HepG2 (cell line): ENCODE results near the gene ANKRD65. TPM values are rescaled to one million over a fixed set of nuclear protein-coding genes. Genes with fewer than 3 reads are reported as not detected.

Source experiments
- HCFC1 ChIP-seq: fragments of 150-350 bp; IDR thresholded peaks from 2 replicates; pipeline ENCODE4 v1.6.1; 2014; ENCODE audit warnings: low read depth, low read length
- HMG20B ChIP-seq: conservative IDR thresholded peaks from 2 replicates; pipeline ENCODE4 v1.6.1; 2016; ENCODE audit warnings: missing genetic modification reagents, missing compliant biosample characterization
- IRX3 ChIP-seq: sonication (generic); formaldehyde crosslinking; IDR thresholded peaks from 2 replicates; pipeline ENCODE4 v1.8.1; 2023; ENCODE audit warnings: mild to moderate bottlenecking, low read depth, missing genetic modification reagents, borderline replicate concordance
- MLLT10 ChIP-seq: sonication (generic); formaldehyde crosslinking; IDR thresholded peaks from 2 replicates; pipeline ENCODE4 v1.4.0; 2020; ENCODE audit warnings: missing genetic modification reagents
- NCOR1 ChIP-seq: fragments of 200-600 bp; sonication (generic); IDR thresholded peaks from 2 replicates; pipeline ENCODE4 v1.7.0; 2017; ENCODE audit warnings: antibody characterized with exemption, low read length, borderline replicate concordance
- NKX3-1 ChIP-seq: sonication (generic); formaldehyde crosslinking; IDR thresholded peaks from 2 replicates; pipeline ENCODE4 v1.5.0; 2020; ENCODE audit warnings: missing genetic modification reagents
- POLR2AphosphoS2 ChIP-seq: IDR thresholded peaks from 2 replicates; pipeline ENCODE4 v1.6.1; 2011; ENCODE audit warnings: low read depth, low read length, improper control_type of control experiment
- SIX4 ChIP-seq: sonication (generic); formaldehyde crosslinking; IDR thresholded peaks from 2 replicates; pipeline ENCODE4 v1.4.0; 2020; ENCODE audit warnings: missing genetic modification reagents
- SRF ChIP-seq: IDR thresholded peaks from 2 replicates; pipeline ENCODE4 v1.6.1; 2011; ENCODE audit warnings: mild to moderate bottlenecking, low read depth, low read length, moderate library complexity
- ZNF274 ChIP-seq: sonication (generic); formaldehyde crosslinking; IDR thresholded peaks from 2 replicates; pipeline ENCODE4 v1.5.1; 2020; ENCODE audit warnings: mild to moderate bottlenecking, missing genetic modification reagents
- ZNF354B ChIP-seq: sonication (generic); formaldehyde crosslinking; IDR thresholded peaks from 2 replicates; pipeline ENCODE4 v1.8.0; 2022; ENCODE audit warnings: mild to moderate bottlenecking, missing genetic modification reagents
- ZNF549 ChIP-seq: sonication (generic); formaldehyde crosslinking; IDR thresholded peaks from 2 replicates; pipeline ENCODE4 v1.5.0; 2020; ENCODE audit warnings: missing genetic modification reagents
- polyA plus RNA-seq, 8 experiments: library from polyadenylated mRNA; depleted of rRNA in 3 of 8; stranded (reverse) in 7 of 8; unstranded in 1 of 8; fragments of >200 nt; fragmentation: Illumina TruSeq in 4 of 8; extraction: Trizol in 4 of 8; gene quantifications; 2 replicates each; pipeline versions ENCODE4 v1.2.1 to v1.2.3, GENCODE V29; 2011 to 2016; ENCODE audit warnings: low read depth in 4 of 8, missing spikeins in 1 of 8, mixed read lengths in 1 of 8; ENCODE audit not compliant: insufficient read depth in 1 of 8
- total RNA-seq, 5 experiments: library from RNA; depleted of rRNA; stranded (reverse); fragments of >200 nt; fragmentation: Illumina TruSeq; extraction: Trizol; gene quantifications; 2 replicates each; pipeline ENCODE4 v1.2.3, GENCODE V29; 2016; ENCODE audit warnings: low read depth in 1 of 5
- TF ChIP-seq, protein P1 (sequence below): sonication (generic); formaldehyde crosslinking; IDR thresholded peaks from 2 replicates; pipeline ENCODE4 v1.4.0; 2020; ENCODE audit warnings: missing genetic modification reagents
- TF ChIP-seq, protein P2 (sequence below): IDR thresholded peaks from 2 replicates; pipeline ENCODE4 v1.4.0; 2020; ENCODE audit warnings: mild to moderate bottlenecking, missing genetic modification reagents
- TF ChIP-seq, protein P3 (sequence below): sonication (generic); formaldehyde crosslinking; IDR thresholded peaks from 2 replicates; pipeline ENCODE4 v1.5.1; 2020; ENCODE audit warnings: mild to moderate bottlenecking, missing genetic modification reagents
- TF ChIP-seq, protein P4 (sequence below): sonication (generic); formaldehyde crosslinking; IDR thresholded peaks from 2 replicates; pipeline ENCODE4 v1.4.0; 2020; ENCODE audit warnings: mild to moderate bottlenecking, missing genetic modification reagents
- TF ChIP-seq, protein P5 (sequence below): sonication (generic); formaldehyde crosslinking; IDR thresholded peaks from 2 replicates; pipeline ENCODE4 v1.5.1; 2020; ENCODE audit warnings: missing genetic modification reagents, mild to moderate bottlenecking, borderline replicate concordance

Gene ANKRD65
- total and polyA plus RNA-seq, 2 of the 13 experiments (the other 11 are each of a cell fraction or from before 2014, with no cell fraction given): 12.1 to 30.1 TPM

DNA sequence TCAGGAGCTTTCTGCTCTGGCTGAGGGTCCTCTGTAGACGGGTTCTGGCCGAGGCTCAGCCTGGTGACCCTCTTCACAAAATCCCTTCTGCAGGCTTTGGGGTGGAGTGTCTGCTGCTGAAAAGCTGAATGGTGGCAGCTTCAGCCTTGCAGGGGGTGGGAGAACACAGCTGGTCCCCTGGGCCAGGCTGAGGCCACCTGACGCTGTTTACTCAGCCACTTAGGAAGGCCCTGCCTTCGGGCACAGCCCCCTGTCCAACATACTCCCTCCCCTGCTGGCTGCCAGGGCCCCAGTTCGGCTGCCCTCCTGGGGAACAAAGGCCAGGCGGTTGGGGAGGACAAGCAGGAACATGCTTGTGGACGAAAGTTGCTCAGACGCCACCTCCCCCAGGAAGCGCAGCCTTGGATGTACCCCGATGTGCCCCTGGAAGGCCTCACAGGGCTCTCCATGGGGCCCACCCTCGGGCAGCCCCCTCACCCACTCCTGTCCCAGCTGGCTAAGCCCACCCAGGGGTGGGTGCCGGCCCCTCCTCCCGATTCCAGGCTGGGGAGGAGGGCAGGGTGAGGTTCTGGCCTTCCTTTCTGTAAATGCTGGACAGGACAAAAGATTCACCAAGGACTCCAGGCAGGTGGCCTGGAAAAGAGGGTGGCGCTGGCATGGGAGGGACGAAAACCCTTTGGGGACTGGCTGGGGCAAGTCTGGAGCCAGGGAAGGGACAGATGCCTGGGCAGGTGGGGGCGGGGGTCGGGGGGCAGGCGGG is at the start of gene ANKRD65 (continued):
- TF ChIP-seq SIX4 (0 out of 2 replicates have a peak, but pooled peaks have one; percentile 41), MLLT10 (CRISPR knock-in tag) (no peak), NCOR1 (no peak), SRF (no peak), NKX3-1 (0 out of 2 replicates have a peak, but pooled peaks have one; percentile 66), IRX3 (CRISPR knock-in tag) (no peak), HMG20B (CRISPR knock-in tag) (no peak), HCFC1 (no peak), ZNF354B (CRISPR knock-in tag) (no peak), ZNF549 (no peak), POLR2AphosphoS2 (no peak), ZNF274 (no peak)
- TF ChIP-seq, protein P1, sequence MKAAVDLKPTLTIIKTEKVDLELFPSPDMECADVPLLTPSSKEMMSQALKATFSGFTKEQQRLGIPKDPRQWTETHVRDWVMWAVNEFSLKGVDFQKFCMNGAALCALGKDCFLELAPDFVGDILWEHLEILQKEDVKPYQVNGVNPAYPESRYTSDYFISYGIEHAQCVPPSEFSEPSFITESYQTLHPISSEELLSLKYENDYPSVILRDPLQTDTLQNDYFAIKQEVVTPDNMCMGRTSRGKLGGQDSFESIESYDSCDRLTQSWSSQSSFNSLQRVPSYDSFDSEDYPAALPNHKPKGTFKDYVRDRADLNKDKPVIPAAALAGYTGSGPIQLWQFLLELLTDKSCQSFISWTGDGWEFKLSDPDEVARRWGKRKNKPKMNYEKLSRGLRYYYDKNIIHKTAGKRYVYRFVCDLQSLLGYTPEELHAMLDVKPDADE (CRISPR knock-in tag): no peak
- TF ChIP-seq, protein P2, sequence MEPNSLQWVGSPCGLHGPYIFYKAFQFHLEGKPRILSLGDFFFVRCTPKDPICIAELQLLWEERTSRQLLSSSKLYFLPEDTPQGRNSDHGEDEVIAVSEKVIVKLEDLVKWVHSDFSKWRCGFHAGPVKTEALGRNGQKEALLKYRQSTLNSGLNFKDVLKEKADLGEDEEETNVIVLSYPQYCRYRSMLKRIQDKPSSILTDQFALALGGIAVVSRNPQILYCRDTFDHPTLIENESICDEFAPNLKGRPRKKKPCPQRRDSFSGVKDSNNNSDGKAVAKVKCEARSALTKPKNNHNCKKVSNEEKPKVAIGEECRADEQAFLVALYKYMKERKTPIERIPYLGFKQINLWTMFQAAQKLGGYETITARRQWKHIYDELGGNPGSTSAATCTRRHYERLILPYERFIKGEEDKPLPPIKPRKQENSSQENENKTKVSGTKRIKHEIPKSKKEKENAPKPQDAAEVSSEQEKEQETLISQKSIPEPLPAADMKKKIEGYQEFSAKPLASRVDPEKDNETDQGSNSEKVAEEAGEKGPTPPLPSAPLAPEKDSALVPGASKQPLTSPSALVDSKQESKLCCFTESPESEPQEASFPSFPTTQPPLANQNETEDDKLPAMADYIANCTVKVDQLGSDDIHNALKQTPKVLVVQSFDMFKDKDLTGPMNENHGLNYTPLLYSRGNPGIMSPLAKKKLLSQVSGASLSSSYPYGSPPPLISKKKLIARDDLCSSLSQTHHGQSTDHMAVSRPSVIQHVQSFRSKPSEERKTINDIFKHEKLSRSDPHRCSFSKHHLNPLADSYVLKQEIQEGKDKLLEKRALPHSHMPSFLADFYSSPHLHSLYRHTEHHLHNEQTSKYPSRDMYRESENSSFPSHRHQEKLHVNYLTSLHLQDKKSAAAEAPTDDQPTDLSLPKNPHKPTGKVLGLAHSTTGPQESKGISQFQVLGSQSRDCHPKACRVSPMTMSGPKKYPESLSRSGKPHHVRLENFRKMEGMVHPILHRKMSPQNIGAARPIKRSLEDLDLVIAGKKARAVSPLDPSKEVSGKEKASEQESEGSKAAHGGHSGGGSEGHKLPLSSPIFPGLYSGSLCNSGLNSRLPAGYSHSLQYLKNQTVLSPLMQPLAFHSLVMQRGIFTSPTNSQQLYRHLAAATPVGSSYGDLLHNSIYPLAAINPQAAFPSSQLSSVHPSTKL (CRISPR knock-in tag): peak; percentile 59; the same call in 1 of the 2 replicates
- TF ChIP-seq, protein P3, sequence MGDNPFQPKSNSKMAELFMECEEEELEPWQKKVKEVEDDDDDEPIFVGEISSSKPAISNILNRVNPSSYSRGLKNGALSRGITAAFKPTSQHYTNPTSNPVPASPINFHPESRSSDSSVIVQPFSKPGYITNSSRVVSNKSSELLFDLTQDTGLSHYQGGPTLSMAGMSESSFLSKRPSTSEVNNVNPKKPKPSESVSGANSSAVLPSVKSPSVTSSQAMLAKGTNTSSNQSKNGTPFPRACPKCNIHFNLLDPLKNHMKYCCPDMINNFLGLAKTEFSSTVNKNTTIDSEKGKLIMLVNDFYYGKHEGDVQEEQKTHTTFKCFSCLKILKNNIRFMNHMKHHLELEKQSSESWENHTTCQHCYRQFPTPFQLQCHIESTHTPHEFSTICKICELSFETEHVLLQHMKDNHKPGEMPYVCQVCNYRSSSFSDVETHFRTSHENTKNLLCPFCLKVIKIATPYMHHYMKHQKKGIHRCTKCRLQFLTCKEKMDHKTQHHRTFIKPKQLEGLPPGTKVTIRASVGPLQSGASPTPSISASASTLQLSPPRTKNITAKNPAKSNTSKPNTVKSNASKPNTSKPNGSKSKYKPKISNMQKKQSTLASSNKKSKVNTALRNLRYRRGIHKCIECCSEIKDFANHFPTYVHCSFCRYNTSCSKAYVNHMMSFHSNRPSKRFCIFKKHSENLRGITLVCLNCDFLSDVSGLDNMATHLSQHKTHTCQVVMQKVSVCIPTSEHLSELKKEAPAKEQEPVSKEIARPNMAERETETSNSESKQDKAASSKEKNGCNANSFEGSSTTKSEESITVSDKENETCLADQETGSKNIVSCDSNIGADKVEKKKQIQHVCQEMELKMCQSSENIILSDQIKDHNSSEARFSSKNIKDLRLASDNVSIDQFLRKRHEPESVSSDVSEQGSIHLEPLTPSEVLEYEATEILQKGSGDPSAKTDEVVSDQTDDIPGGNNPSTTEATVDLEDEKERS (CRISPR knock-in tag): no peak
- TF ChIP-seq, protein P4, sequence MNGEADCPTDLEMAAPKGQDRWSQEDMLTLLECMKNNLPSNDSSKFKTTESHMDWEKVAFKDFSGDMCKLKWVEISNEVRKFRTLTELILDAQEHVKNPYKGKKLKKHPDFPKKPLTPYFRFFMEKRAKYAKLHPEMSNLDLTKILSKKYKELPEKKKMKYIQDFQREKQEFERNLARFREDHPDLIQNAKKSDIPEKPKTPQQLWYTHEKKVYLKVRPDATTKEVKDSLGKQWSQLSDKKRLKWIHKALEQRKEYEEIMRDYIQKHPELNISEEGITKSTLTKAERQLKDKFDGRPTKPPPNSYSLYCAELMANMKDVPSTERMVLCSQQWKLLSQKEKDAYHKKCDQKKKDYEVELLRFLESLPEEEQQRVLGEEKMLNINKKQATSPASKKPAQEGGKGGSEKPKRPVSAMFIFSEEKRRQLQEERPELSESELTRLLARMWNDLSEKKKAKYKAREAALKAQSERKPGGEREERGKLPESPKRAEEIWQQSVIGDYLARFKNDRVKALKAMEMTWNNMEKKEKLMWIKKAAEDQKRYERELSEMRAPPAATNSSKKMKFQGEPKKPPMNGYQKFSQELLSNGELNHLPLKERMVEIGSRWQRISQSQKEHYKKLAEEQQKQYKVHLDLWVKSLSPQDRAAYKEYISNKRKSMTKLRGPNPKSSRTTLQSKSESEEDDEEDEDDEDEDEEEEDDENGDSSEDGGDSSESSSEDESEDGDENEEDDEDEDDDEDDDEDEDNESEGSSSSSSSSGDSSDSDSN (CRISPR knock-in tag): peak; percentile 91
- TF ChIP-seq, protein P5, sequence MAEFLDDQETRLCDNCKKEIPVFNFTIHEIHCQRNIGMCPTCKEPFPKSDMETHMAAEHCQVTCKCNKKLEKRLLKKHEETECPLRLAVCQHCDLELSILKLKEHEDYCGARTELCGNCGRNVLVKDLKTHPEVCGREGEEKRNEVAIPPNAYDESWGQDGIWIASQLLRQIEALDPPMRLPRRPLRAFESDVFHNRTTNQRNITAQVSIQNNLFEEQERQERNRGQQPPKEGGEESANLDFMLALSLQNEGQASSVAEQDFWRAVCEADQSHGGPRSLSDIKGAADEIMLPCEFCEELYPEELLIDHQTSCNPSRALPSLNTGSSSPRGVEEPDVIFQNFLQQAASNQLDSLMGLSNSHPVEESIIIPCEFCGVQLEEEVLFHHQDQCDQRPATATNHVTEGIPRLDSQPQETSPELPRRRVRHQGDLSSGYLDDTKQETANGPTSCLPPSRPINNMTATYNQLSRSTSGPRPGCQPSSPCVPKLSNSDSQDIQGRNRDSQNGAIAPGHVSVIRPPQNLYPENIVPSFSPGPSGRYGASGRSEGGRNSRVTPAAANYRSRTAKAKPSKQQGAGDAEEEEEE (CRISPR knock-in tag): peak; percentile 35; the same call in 1 of the 2 replicates
